Measurements from ENCODE around the gene LRRC4C. TPM values are rescaled to one million over a fixed set of nuclear protein-coding genes. Genes with fewer than 3 reads are reported as not detected.

LRRC4C gene
- total and polyA plus RNA-seq, 10 of the 15 experiments (the other 5 are each of a cell fraction or from before 2014, with no cell fraction given), result 1.5 TPM; not detected in 9

DNA sequence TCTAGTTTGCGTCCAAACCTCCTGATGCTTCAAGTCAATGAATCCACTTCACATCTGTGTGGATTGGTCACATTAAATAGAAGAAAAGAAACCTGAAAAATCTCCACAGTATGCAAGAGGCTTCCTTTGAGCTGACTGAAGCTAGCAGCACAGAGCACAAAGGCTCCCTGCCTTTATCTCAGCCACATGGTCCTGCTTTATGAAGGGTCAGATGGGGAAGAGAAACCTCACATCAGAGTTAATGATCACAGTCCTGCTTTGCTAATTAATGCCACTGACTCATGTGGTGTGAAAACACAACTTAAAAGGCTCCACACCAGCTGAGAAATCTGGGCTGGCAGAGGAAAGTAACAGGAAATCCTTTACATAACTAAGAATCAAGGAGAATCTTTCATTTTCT lies 1291.0 kb downstream of the LRRC4C start (continued):
- TF ChIP-seq E2F8 (IDR thresholded peaks at IDR 0.05; ENCODE audit: low read depth, partially characterized antibody) (no peak), NBN (IDR thresholded peaks at IDR 0.05) (peak; percentile 75), RAD51 (IDR thresholded peaks at IDR 0.05) (peak; percentile 59; the same call in 1 of the 2 replicates), GABPA (IDR thresholded peaks at IDR 0.05; ENCODE audit: low read depth) (no peak), ATF2 (IDR thresholded peaks at IDR 0.05; ENCODE audit: low read length) (no peak), FOXK2 (IDR thresholded peaks at IDR 0.05) (no peak), RUNX3 (IDR thresholded peaks at IDR 0.05; ENCODE audit: low read length) (no peak), GATAD2B (conservative IDR thresholded peaks at IDR 0.05; ENCODE audit: low read depth) (no peak), ZZZ3 (IDR thresholded peaks at IDR 0.05; ENCODE audit: control insufficient read depth, insufficient read length, low read depth) (no peak), KAT2A (conservative IDR thresholded peaks at IDR 0.05; ENCODE audit: control insufficient read depth, low read depth, low read length) (no peak), ATF7 (IDR thresholded peaks at IDR 0.05; ENCODE audit: low read depth) (peak; percentile 73), YBX1 (IDR thresholded peaks at IDR 0.05) (no peak), HSF1 (IDR thresholded peaks at IDR 0.05; ENCODE audit: low read depth, low read length) (no peak), NFIC (IDR thresholded peaks at IDR 0.05; ENCODE audit: low read depth, low read length) (no peak), TCF12 (IDR thresholded peaks at IDR 0.05; ENCODE audit: low read depth, low read length) (no peak), HDGF (IDR thresholded peaks at IDR 0.05) (no peak), POLR2A (IDR thresholded peaks at IDR 0.05; ENCODE audit: low read depth, low read length) (no peak), USF2 (IDR thresholded peaks at IDR 0.05; ENCODE audit: borderline replicate concordance, low read depth, low read length) (no peak; the same call in 1 of the 2 replicates), PML (IDR thresholded peaks at IDR 0.05; ENCODE audit: low read length) (no peak)
- TF ChIP-seq, protein P1, sequence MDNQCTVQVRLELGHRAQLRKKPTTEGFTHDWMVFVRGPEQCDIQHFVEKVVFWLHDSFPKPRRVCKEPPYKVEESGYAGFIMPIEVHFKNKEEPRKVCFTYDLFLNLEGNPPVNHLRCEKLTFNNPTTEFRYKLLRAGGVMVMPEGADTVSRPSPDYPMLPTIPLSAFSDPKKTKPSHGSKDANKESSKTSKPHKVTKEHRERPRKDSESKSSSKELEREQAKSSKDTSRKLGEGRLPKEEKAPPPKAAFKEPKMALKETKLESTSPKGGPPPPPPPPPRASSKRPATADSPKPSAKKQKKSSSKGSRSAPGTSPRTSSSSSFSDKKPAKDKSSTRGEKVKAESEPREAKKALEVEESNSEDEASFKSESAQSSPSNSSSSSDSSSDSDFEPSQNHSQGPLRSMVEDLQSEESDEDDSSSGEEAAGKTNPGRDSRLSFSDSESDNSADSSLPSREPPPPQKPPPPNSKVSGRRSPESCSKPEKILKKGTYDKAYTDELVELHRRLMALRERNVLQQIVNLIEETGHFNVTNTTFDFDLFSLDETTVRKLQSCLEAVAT (IDR thresholded peaks at IDR 0.05), result no peak
- TF ChIP-seq, protein P2, sequence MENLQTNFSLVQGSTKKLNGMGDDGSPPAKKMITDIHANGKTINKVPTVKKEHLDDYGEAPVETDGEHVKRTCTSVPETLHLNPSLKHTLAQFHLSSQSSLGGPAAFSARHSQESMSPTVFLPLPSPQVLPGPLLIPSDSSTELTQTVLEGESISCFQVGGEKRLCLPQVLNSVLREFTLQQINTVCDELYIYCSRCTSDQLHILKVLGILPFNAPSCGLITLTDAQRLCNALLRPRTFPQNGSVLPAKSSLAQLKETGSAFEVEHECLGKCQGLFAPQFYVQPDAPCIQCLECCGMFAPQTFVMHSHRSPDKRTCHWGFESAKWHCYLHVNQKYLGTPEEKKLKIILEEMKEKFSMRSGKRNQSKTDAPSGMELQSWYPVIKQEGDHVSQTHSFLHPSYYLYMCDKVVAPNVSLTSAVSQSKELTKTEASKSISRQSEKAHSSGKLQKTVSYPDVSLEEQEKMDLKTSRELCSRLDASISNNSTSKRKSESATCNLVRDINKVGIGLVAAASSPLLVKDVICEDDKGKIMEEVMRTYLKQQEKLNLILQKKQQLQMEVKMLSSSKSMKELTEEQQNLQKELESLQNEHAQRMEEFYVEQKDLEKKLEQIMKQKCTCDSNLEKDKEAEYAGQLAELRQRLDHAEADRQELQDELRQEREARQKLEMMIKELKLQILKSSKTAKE (IDR thresholded peaks at IDR 0.05; ENCODE audit: low read depth, poor library complexity, severe bottlenecking), result peak; percentile 36
